ENCODE results near the gene MSLN.

GRCh38 chr16:793414-793813, 32.9 kb downstream of the MSLN start:
- TF ChIP-seq CTCF (IDR thresholded peaks at IDR 0.05) = no peak
- TF ChIP-seq POLR2A (IDR thresholded peaks at IDR 0.05) = no peak

Data from uterus (tissue), 2 donors.